Ascending aorta (tissue), 2 donors: ENCODE measurements around the gene AP1S3. TPM values are rescaled to one million over a fixed set of nuclear protein-coding genes. Genes with fewer than 3 reads are reported as not detected.
"Not testable (repeated sequence)": the region's sequence is repeated elsewhere in the genome, so short reads cannot be mapped to it uniquely, and the experiment has no call there.

Experiments used
- DNase-seq, 2 donors: peaks; one replicate each; pipeline ENCODE4 v3.0.0-alpha.2; 2019; ENCODE audit warnings: low spot score in 2 of 2
- H3K27ac ChIP-seq, 2 donors: fragments of 200-600 bp; sonication (generic); one replicate each; pipeline ENCODE4 v1.5.1; 2016 to 2017; ENCODE audit warnings: mild to moderate bottlenecking in 1 of 2
- H3K27me3 ChIP-seq: fragments of 200-600 bp; sonication (generic); one replicate; pipeline ENCODE4 v1.5.1; 2017
- H3K36me3 ChIP-seq, 2 donors: fragments of 200-600 bp; sonication (generic); one replicate each; pipeline ENCODE4 v1.5.1; 2016
- H3K4me1 ChIP-seq, 2 donors: fragments of 200-600 bp; sonication (generic); one replicate each; pipeline ENCODE4 v1.5.1; 2016 to 2017; ENCODE audit warnings: mild to moderate bottlenecking in 1 of 2
- H3K4me3 ChIP-seq, 2 donors: fragments of 200-600 bp; sonication (generic); one replicate each; pipeline ENCODE4 v1.5.1; 2016 to 2017; ENCODE audit warnings: mild to moderate bottlenecking in 1 of 2
- H3K9me3 ChIP-seq, 2 donors: fragments of 200-600 bp; sonication (generic); one replicate each; pipeline ENCODE4 v1.5.1; 2016
- intact Hi-C: fragments of 100-400 bp; cut with DNase I; formaldehyde crosslinking; loops from one replicate; pipeline ENCODE4 v1.15.1; 2023
- total RNA-seq: library from RNA; depleted of rRNA; stranded (reverse); fragments of >200 nt; gene quantifications from one replicate; pipeline ENCODE4 v1.1.0, GENCODE V29; 2016
- TF ChIP-seq, protein P1 (sequence below), 3 experiments: fragments of 200-600 bp in 2 of 3; fragments of 450-650 bp in 1 of 3; sonication (generic) in 2 of 3; IDR thresholded peaks; one replicate each; pipeline ENCODE4 v1.5.1; 2016 to 2019; ENCODE audit warnings: antibody characterized with exemption in 3 of 3, mild to moderate bottlenecking in 1 of 3, moderate library complexity in 1 of 3

AP1S3 gene
- total RNA-seq, 1 donor from 2014 or later: not detected

DNA sequence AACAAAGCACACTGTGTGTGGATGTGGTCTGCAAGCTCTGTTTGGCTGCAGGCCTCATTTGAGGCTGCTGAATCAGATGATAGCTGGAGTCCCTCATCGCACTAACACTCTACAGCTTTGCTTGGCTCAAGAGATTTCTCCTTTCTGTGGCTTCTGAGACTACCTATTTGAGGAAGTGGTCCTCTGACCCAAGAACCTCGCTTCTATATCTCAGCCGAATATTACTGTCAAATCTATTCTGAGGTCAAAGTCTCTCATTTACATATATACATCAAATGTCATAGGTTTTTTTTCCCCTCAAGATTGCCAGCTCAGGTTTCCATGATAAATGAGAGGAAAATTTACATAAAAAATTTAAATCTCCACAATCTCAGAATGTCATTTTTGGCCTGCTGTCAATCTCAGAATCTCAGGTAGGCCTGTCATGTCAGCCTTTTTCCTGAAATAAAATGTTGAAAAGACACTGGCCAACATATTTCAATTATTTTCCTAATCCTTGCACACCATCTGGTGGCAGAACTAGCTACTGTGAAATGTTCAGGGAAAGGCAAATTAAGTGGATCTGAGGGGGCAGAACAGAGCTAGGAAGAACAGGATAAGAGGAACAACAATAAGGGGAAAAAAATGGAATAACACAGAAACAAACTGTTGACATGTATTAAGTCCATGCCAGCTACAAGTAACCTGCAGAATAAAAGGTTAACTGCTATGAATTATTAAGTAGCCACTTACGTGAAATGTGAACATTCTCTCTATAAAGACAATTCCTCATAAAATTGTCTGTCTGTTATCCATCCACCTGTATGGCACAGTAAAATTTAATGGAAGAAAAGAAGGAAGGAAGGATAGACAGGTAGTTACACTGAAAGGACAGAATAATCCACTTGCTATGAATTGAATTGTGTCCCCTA, 39.3 kb downstream of the AP1S3 start:
- Histone ChIP-seq H3K4me3 (no peak overlapping the region), H3K9me3 (no peaks in the 10 kb centered on the region), H3K4me1 (no peaks in the 10 kb centered on the region), H3K27me3 (no peaks in the 10 kb centered on the region), H3K36me3 (no peaks in the 10 kb centered on the region), H3K27ac (no peak overlapping the region)
- no peak for DNase-seq
- intact Hi-C loops: loop anchor here (2.0 to 5.0 kb wide), 3 partner anchors 105 to 827 kb away; no protein-coding TSS in a partner anchor
- TF ChIP-seq, protein P1, sequence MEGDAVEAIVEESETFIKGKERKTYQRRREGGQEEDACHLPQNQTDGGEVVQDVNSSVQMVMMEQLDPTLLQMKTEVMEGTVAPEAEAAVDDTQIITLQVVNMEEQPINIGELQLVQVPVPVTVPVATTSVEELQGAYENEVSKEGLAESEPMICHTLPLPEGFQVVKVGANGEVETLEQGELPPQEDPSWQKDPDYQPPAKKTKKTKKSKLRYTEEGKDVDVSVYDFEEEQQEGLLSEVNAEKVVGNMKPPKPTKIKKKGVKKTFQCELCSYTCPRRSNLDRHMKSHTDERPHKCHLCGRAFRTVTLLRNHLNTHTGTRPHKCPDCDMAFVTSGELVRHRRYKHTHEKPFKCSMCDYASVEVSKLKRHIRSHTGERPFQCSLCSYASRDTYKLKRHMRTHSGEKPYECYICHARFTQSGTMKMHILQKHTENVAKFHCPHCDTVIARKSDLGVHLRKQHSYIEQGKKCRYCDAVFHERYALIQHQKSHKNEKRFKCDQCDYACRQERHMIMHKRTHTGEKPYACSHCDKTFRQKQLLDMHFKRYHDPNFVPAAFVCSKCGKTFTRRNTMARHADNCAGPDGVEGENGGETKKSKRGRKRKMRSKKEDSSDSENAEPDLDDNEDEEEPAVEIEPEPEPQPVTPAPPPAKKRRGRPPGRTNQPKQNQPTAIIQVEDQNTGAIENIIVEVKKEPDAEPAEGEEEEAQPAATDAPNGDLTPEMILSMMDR (IDR thresholded peaks at IDR 0.05): peak; percentile 61 to 75 (median 68)

DNA sequence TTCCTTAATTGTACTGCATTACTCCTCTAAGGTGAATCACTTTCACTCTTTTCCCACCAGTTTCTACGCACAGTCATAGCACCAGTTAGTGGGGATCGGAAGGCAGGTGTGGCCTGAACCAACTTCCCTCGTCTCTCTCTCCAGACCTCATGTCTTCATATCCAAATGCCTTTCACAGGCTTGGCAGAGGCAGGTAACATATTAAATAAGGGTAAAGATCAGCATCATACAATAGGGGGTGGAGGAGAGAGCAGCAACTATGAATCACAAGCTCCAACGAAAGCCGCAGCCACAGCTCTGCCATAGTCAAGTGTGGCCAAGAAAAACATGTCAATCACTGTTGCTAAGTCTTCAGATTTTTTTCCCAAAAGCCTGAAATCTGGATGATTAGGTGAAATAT, 40.3 kb downstream of the AP1S3 start:
- intact Hi-C loops: loop anchor here (5.0 kb wide), 1 partner anchor 330 kb away; no protein-coding TSS in a partner anchor
- Histone ChIP-seq H3K36me3 (no peaks in the 10 kb centered on the region), H3K27ac (no peak overlapping the region), H3K4me1 (no peaks in the 10 kb centered on the region), H3K9me3 (no peaks in the 10 kb centered on the region), H3K4me3 (no peak overlapping the region), H3K27me3 (no peaks in the 10 kb centered on the region)
- TF ChIP-seq, protein P1 (IDR thresholded peaks at IDR 0.05): no peak
- DNase-seq: no peak

DNA sequence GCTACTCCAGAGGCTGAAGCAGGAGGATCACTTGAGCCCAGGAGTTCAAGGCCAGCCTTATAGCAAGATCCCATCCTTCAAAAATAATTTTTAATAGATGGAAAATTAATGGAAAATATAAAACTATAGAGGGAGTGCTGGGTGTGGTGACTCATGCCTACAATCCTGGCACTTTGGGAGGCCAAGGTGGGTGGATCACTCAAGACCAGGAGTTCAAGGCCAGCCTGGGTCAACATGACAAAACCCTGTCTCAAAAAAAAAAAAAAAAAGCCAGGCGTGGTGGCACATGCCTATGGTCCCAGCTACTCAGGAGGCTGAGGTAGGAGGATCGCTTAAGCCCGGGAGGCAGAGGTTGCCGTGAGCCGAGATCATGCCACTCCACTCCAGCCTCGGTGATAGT, 48.0 kb downstream of the AP1S3 start:
- intact Hi-C loops: no loop called here
- DNase-seq: no peak
- H3K27me3 ChIP-seq: no peaks in the 10 kb centered on the region
- H3K4me1 ChIP-seq: no peaks in the 10 kb centered on the region
- H3K27ac ChIP-seq: no peak overlapping the region
- H3K9me3 ChIP-seq: no peaks in the 10 kb centered on the region
- TF ChIP-seq, protein P1 (IDR thresholded peaks at IDR 0.05): no peak
- no peak overlapping the region for H3K4me3 ChIP-seq
- H3K36me3 ChIP-seq: no peaks in the 10 kb centered on the region

DNA sequence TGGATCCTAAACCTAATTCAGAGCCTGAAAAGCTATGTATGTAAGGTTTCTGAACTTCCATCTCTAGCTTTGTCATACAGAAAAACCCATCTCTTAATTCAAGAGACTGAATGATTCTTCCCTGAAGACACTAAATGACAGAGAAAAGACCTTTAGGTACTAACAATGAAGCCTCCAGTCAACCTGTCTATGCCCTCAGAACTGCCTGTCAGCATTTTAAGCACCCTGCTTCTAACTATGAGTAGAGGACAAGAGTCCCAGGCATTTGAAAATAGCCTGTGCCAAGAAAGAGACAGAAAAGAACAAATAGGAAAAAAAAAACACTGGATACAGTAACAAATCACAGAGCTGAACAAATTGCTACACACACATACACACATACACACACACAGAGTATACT, 48.6 kb downstream of the AP1S3 start:
- no peak overlapping the region for H3K4me3 ChIP-seq
- intact Hi-C loops: no loop called here
- no peak overlapping the region for H3K27ac ChIP-seq
- no peaks in the 10 kb centered on the region for H3K36me3 ChIP-seq
- TF ChIP-seq, protein P1 (IDR thresholded peaks at IDR 0.05): no peak
- H3K27me3 ChIP-seq: no peaks in the 10 kb centered on the region
- no peaks in the 10 kb centered on the region for H3K9me3 ChIP-seq
- no peaks in the 10 kb centered on the region for H3K4me1 ChIP-seq
- no peak for DNase-seq

DNA sequence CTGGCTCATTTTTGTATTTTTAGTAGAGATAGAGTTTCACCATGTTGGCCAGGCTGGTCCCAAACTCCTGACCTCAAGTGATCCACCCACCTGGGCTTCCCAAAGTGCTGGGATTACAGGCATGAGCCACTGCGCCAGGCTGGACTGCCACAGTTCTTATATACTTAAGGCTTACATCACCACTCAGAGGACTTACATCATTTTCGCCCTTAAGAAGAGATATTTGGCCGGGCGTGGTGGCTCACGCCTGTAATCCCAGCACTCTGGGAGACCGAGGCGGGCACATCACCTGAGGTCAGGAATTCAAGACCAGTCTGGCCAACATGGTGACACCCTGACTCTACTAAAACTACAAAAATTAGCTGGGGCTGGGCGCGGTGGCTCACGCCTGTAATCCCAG, 49.3 kb downstream of the AP1S3 start:
- DNase-seq, H3K4me1 ChIP-seq, H3K36me3 ChIP-seq, H3K4me3 ChIP-seq, H3K27ac ChIP-seq, H3K27me3 ChIP-seq, intact Hi-C loops, H3K9me3 ChIP-seq: not testable (repeated sequence)

DNA sequence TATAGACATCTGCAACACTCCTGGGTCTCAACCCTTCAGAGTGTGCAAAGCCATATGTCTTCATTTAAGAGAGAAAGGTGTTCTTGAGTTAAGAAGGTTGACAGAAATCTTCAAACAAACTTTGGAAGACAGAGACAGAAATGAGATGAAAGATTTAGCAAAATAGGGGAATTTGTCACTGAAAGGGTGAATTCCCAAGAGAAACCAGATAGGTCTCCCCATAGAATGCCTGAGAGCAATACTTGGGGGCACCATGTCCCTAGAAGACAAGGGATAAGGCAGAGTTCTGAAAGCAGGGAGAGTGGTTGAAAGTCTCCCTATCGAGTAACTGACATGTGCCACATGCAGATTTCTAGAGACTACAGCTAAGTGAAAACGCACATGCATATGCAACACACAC, 50.0 kb downstream of the AP1S3 start:
- no peaks in the 10 kb centered on the region for H3K9me3 ChIP-seq
- TF ChIP-seq, protein P1 (IDR thresholded peaks at IDR 0.05): no peak
- DNase-seq: no peak
- no peak overlapping the region for H3K4me3 ChIP-seq
- H3K36me3 ChIP-seq: no peaks in the 10 kb centered on the region
- H3K27ac ChIP-seq: no peak overlapping the region
- intact Hi-C loops: no loop called here
- no peaks in the 10 kb centered on the region for H3K4me1 ChIP-seq
- no peaks in the 10 kb centered on the region for H3K27me3 ChIP-seq
